Caco-2 (cell line): Measurements from ENCODE around the gene OSTC. TPM values are rescaled to one million over a fixed set of nuclear protein-coding genes. Genes with fewer than 3 reads are reported as not detected.

ENCODE experiments used
- BruUV-seq: library from RNA; stranded (reverse); fragments of 400-500 nt; replicated peaks from 2 replicates; lab custom pipeline; 2021; lab: Mats Ljungman, UMichigan
- CTCF ChIA-PET: fragments of 300-600 bp; sonication (Branson Sonifier 250); formaldehyde crosslinking; loops from one replicate; lab custom pipeline; 2022; ENCODE audit warnings: antibody characterized with exemption; lab: Charles Lee
- POLR2A ChIA-PET: fragments of 300-600 bp; sonication (Branson Sonifier 250); formaldehyde crosslinking; loops from one replicate; lab custom pipeline; 2022; ENCODE audit warnings: antibody characterized with exemption; lab: Charles Lee
- DNase-seq, 2 experiments: peaks; one replicate each; pipeline versions ENCODE4 v3.0.0 to v3.0.0-alpha.2; 2020 to 2022
- H3K27me3 ChIP-seq: replicated peaks from 2 replicates; pipeline ENCODE4 v1.6.0; 2011; ENCODE audit warnings: low read length; ENCODE audit not compliant: control insufficient read depth, insufficient read depth
- H3K36me3 ChIP-seq: 2 replicates; pipeline ENCODE4 v1.5.1; 2011; ENCODE audit warnings: low read length; ENCODE audit not compliant: control insufficient read depth, insufficient read depth
- H3K4me1 ChIP-seq: fragments of 250-450 bp; sonication (Bioruptor Pico); 2 replicates; pipeline ENCODE4 v1.5.1; 2020; ENCODE audit warnings: mild to moderate bottlenecking
- H3K4me3 ChIP-seq: 2 replicates; pipeline ENCODE4 v1.5.1; 2011; ENCODE audit warnings: low read depth, mild to moderate bottlenecking, control low read depth, low read length
- H3K9me3 ChIP-seq: fragments of 250-450 bp; sonication (Bioruptor Pico); 2 replicates; pipeline ENCODE4 v1.5.1; 2020; ENCODE audit warnings: mild to moderate bottlenecking, moderate library complexity
- H3K27ac Mint-ChIP-seq: one replicate; pipeline ENCODE4 v1.8.0; 2022; ENCODE audit warnings: mixed read lengths; ENCODE audit not compliant: unreplicated experiment
- H3K27me3 Mint-ChIP-seq: one replicate; pipeline ENCODE4 v1.8.0; 2022; ENCODE audit warnings: mixed read lengths; ENCODE audit not compliant: insufficient read depth, unreplicated experiment
- H3K36me3 Mint-ChIP-seq: one replicate; pipeline ENCODE4 v1.8.0; 2022; ENCODE audit warnings: mild to moderate bottlenecking, mixed read lengths; ENCODE audit not compliant: insufficient read depth, unreplicated experiment
- H3K4me1 Mint-ChIP-seq: one replicate; pipeline ENCODE4 v1.8.0; 2022; ENCODE audit warnings: low read depth, mixed read lengths; ENCODE audit not compliant: unreplicated experiment
- H3K4me3 Mint-ChIP-seq: one replicate; pipeline ENCODE4 v1.8.0; 2022; ENCODE audit warnings: mild to moderate bottlenecking, moderate library complexity, mixed read lengths; ENCODE audit not compliant: unreplicated experiment
- H3K9me3 Mint-ChIP-seq: one replicate; pipeline ENCODE4 v1.8.0; 2022; ENCODE audit warnings: mixed read lengths; ENCODE audit not compliant: unreplicated experiment
- CTCF ChIP-seq, 2 experiments: fragments of 200-600 bp in 1 of 2; IDR thresholded peaks; 1 replicate in 1 of 2; 2 replicates in 1 of 2; pipeline versions ENCODE4 v1.5.1 to v1.8.0; 2011 to 2022; ENCODE audit warnings: antibody characterized with exemption in 1 of 2, control low read depth in 1 of 2, inconsistent platforms in 1 of 2, low read depth in 1 of 2, low read length in 1 of 2, mild to moderate bottlenecking in 1 of 2, moderate library complexity in 1 of 2; ENCODE audit not compliant: insufficient read depth in 1 of 2, severe bottlenecking in 1 of 2, unreplicated experiment in 1 of 2
- intact Hi-C: fragments of 100-400 bp; cut with micrococcal nuclease; formaldehyde crosslinking; loops from one replicate; pipeline ENCODE4 v1.10.0; 2022; ENCODE audit not compliant: unreplicated experiment
- total RNA-seq: library from RNA; stranded (reverse); gene quantifications from 2 replicates; pipeline ENCODE4 v1.2.3, GENCODE V29; 2022

Gene OSTC
- total RNA-seq, 1 experiment from 2014 or later, result 126 TPM

GRCh38 chr4:108690738-108691137 is 40.3 kb downstream of the OSTC start:
- no TSS peak for BruUV-seq
- H3K27me3 Mint-ChIP-seq, result peaks cover 2% of the 10 kb centered on the region

GRCh38 chr4:108693211-108693610 is 42.8 kb downstream of the OSTC start:
- no peak for DNase-seq
- POLR2A ChIA-PET, result no interaction called here
- Mint-ChIP-seq H3K4me1 (no peaks in the 10 kb centered on the region), H3K27me3 (peaks cover 2% of the 10 kb centered on the region), H3K36me3 (no peaks in the 10 kb centered on the region), H3K9me3 (no peaks in the 10 kb centered on the region), H3K27ac (no peak overlapping the region), H3K4me3 (no peak overlapping the region)
- BruUV-seq, result no TSS peak
- intact Hi-C loops, result no loop called here
- H3K27me3 ChIP-seq, result no peaks in the 10 kb centered on the region
- CTCF ChIA-PET, result no interaction called here
- no peaks in the 10 kb centered on the region for H3K9me3 ChIP-seq
- H3K36me3 ChIP-seq, result no peaks in the 10 kb centered on the region
- no peak for TF ChIP-seq CTCF (IDR thresholded peaks at IDR 0.05; ENCODE audit: insufficient read depth in 1 of 2, low read depth in 1 of 2, low read length in 1 of 2, severe bottlenecking in 1 of 2, unreplicated experiment in 1 of 2)
- no peaks in the 10 kb centered on the region for H3K4me1 ChIP-seq
- H3K4me3 ChIP-seq, result no peak overlapping the region

More at GRCh38 chr4:108690738-108691137, 40.3 kb downstream of the OSTC start:
- Histone ChIP-seq H3K36me3 (no peaks in the 10 kb centered on the region), H3K9me3 (no peaks in the 10 kb centered on the region), H3K4me3 (no peak overlapping the region), H3K27me3 (no peaks in the 10 kb centered on the region), H3K4me1 (no peaks in the 10 kb centered on the region)
- ChIA-PET CTCF (interaction anchor here (0.6 kb wide), 1 partner anchor 14 kb away, joined by 3 read pairs; no protein-coding TSS in a partner anchor), POLR2A (no interaction called here)
- H3K4me1 Mint-ChIP-seq, result no peaks in the 10 kb centered on the region
- no peaks in the 10 kb centered on the region for H3K9me3 Mint-ChIP-seq
- intact Hi-C loops, result no loop called here
- H3K4me3 Mint-ChIP-seq, result no peak overlapping the region
- no peaks in the 10 kb centered on the region for H3K36me3 Mint-ChIP-seq
- no peak for DNase-seq
- no peak overlapping the region for H3K27ac Mint-ChIP-seq
- TF ChIP-seq CTCF (IDR thresholded peaks at IDR 0.05; ENCODE audit: insufficient read depth in 1 of 2, low read depth in 1 of 2, low read length in 1 of 2, severe bottlenecking in 1 of 2, unreplicated experiment in 1 of 2), result no peak

GRCh38 chr4:108693819-108694218 is 43.4 kb downstream of the OSTC start:
- no peak for DNase-seq
- H3K9me3 Mint-ChIP-seq, result no peaks in the 10 kb centered on the region
- no peaks in the 10 kb centered on the region for H3K27me3 ChIP-seq
- H3K36me3 Mint-ChIP-seq, result no peaks in the 10 kb centered on the region
- ChIA-PET CTCF (no interaction called here), POLR2A (no interaction called here)
- intact Hi-C loops, result no loop called here
- no peaks in the 10 kb centered on the region for H3K9me3 ChIP-seq
- no peaks in the 10 kb centered on the region for H3K4me1 Mint-ChIP-seq
- H3K4me3 ChIP-seq, result no peak overlapping the region
- H3K27me3 Mint-ChIP-seq, result peaks cover 5% of the 10 kb centered on the region
- H3K4me1 ChIP-seq, result no peaks in the 10 kb centered on the region
- no peak overlapping the region for H3K4me3 Mint-ChIP-seq
- no peak for TF ChIP-seq CTCF (IDR thresholded peaks at IDR 0.05; ENCODE audit: insufficient read depth in 1 of 2, low read depth in 1 of 2, low read length in 1 of 2, severe bottlenecking in 1 of 2, unreplicated experiment in 1 of 2)
- H3K27ac Mint-ChIP-seq, result no peak overlapping the region
- H3K36me3 ChIP-seq, result no peaks in the 10 kb centered on the region
- BruUV-seq, result no TSS peak
